ENCODE results near the gene PRKCE. TPM values are rescaled to one million over a fixed set of nuclear protein-coding genes. Genes with fewer than 3 reads are reported as not detected.

PRKCE gene
- total RNA-seq, 1 experiment from 2014 or later = 1.3 TPM

DNA sequence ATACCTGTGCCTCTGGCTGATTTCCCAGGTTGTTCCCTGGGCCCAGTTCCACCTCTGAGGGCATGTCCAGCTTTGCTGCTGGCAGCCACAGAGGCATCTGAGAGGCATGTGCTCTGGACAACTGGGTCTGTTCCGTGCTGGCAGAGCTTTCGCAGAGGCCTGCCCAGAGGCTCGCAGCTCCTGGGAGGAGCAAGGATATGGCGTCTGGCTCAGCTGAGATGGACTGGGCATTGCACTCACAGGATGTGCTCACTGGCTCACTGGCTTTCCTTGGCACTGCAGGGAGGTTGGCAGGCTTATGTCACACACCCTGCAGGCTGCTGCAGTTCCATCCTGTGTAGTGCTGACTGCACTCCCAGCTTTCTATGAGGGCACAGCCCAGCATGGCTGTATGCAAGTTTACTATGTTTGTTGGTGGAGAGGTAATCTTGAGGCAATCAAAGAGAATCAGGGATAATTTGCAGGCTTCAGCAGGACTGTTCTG is 172.3 kb downstream of the PRKCE start:
- Histone ChIP-seq H2BK15ac (ENCODE audit: low read depth, low read length) (no peak overlapping the region), H2AK5ac (ENCODE audit: insufficient read length, low read length) (no peak overlapping the region), H3K23ac (ENCODE audit: insufficient read length, low read depth, low read length) (no peak overlapping the region), H3K9me3 (ENCODE audit: control insufficient read depth, low read depth, low read length) (no peaks in the 10 kb centered on the region), H3K27me3 (ENCODE audit: insufficient read depth, low read length) (no peaks in the 10 kb centered on the region), H3K23me2 (ENCODE audit: insufficient read length, low read depth, low read length, poor library complexity, severe bottlenecking) (no peaks in the 10 kb centered on the region), H3K79me2 (ENCODE audit: insufficient read depth, low read length) (no peaks in the 10 kb centered on the region), H4K5ac (ENCODE audit: insufficient read length, low read depth, low read length) (no peak overlapping the region), H3K18ac (ENCODE audit: insufficient read length, low read depth, low read length) (no peak overlapping the region), H3K56ac (ENCODE audit: insufficient read length, low read depth, low read length) (no peak overlapping the region), H3K79me1 (ENCODE audit: insufficient read depth, low read depth, low read length, poor library complexity, severe bottlenecking) (no peaks in the 10 kb centered on the region), H2AFZ (ENCODE audit: low read length) (no peak overlapping the region), H3K4me1 (ENCODE audit: insufficient read depth, low read length) (no peaks in the 10 kb centered on the region), H3K4ac (ENCODE audit: low read depth, low read length) (no peak overlapping the region), H3K4me2 (ENCODE audit: insufficient read depth, insufficient read length, low read length) (no peak overlapping the region), H4K91ac (ENCODE audit: insufficient read length, low read depth, low read length) (no peak overlapping the region), H2BK5ac (ENCODE audit: insufficient read length, low read length) (no peak overlapping the region), H2BK120ac (ENCODE audit: low read depth, low read length, poor library complexity, severe bottlenecking) (no peak overlapping the region), H2BK20ac (ENCODE audit: low read depth, low read length, poor library complexity, severe bottlenecking) (no peak overlapping the region), H4K20me1 (ENCODE audit: control insufficient read depth, insufficient read depth, insufficient read length) (no peaks in the 10 kb centered on the region), H3T11ph (ENCODE audit: low read length) (no peak overlapping the region), H3K27ac (ENCODE audit: insufficient read length, low read depth, low read length) (no peak overlapping the region), H3K9ac (ENCODE audit: extremely low read depth, insufficient read length, low read length) (no peak overlapping the region), H2BK12ac (ENCODE audit: insufficient read length, low read depth, low read length) (no peak overlapping the region), H3K14ac (ENCODE audit: insufficient read depth, low read length) (no peak overlapping the region), H4K8ac (replicated peaks; ENCODE audit: insufficient read length, low read depth, low read length) (no peak overlapping the region)
- Mint-ChIP-seq H3K27ac (no peak overlapping the region), H3K9me3 (no peaks in the 10 kb centered on the region; a peak in 1 of 5 replicates), H3K27me3 (ENCODE audit: low read depth) (no peaks in the 10 kb centered on the region), H3K4me3 (no peak overlapping the region), H3K36me3 (ENCODE audit: insufficient read depth in 1 of 3, low read depth in 3 of 3) (no peaks in the 10 kb centered on the region), H3K4me1 (peaks cover 15 to 22% of the 10 kb centered on the region in 2 experiments)
- no CpG with 5 or more reads among the region's 4 CpGs for WGBS (ENCODE audit: extremely low coverage, insufficient read length, low lambda C conversion rate)
- TF ChIP-seq, protein P1, sequence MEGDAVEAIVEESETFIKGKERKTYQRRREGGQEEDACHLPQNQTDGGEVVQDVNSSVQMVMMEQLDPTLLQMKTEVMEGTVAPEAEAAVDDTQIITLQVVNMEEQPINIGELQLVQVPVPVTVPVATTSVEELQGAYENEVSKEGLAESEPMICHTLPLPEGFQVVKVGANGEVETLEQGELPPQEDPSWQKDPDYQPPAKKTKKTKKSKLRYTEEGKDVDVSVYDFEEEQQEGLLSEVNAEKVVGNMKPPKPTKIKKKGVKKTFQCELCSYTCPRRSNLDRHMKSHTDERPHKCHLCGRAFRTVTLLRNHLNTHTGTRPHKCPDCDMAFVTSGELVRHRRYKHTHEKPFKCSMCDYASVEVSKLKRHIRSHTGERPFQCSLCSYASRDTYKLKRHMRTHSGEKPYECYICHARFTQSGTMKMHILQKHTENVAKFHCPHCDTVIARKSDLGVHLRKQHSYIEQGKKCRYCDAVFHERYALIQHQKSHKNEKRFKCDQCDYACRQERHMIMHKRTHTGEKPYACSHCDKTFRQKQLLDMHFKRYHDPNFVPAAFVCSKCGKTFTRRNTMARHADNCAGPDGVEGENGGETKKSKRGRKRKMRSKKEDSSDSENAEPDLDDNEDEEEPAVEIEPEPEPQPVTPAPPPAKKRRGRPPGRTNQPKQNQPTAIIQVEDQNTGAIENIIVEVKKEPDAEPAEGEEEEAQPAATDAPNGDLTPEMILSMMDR (conservative IDR thresholded peaks at IDR 0.05) = no peak
- DNase-seq = no peak
